HG02588 (cell line): ENCODE measurements around the gene AFP.

Source experiments
- ATAC-seq: cut with Tn5 transposase; IDR thresholded peaks from one replicate; pipeline ENCODE4 v1.9.1; 2021; ENCODE audit warnings: mild to moderate bottlenecking, moderate library complexity; ENCODE audit not compliant: unreplicated experiment

Gene AFP

GRCh38 chr4:73436674-73437557 is 895 bp downstream of the AFP start:
- ATAC-seq: no peak

GRCh38 chr4:73437558-73437956 is 1.5 kb downstream of the AFP start:
- ATAC-seq: no peak

- no peak for ATAC-seq
These were observed 2.0 kb downstream of the AFP start for GRCh38 chr4:73438048-73438447.

DNA sequence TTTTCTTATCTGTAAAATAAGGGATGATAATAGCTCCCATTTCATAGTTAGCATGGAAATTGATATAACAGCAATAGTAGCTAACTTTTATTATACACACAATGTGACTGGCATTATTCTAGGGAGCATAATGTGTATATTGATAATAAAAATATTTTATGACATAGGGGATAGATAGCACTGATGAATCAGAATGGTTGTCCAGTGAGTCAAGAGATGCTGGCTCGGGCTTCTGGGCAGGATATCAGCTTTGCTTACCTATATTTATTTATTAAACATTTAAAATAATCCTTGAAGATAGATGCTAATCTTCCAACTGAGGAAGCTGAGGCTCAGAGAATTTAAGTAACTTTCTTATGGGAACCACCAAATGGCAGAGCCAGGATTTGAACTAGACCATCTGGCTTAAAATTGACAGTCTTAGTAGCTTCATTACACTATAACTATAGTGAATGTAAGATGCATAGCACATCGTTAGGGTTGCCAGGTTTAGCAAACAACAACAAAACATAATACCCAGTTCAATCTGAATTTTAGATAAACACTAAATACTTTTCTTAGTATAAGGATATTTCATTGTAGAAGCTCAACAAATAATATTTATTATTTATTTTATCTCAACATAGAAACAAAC is 2.7 kb downstream of the AFP start:
- ATAC-seq: no peak

- ATAC-seq: no peak
These were observed 3.4 kb downstream of the AFP start for GRCh38 chr4:73439445-73439844.

DNA sequence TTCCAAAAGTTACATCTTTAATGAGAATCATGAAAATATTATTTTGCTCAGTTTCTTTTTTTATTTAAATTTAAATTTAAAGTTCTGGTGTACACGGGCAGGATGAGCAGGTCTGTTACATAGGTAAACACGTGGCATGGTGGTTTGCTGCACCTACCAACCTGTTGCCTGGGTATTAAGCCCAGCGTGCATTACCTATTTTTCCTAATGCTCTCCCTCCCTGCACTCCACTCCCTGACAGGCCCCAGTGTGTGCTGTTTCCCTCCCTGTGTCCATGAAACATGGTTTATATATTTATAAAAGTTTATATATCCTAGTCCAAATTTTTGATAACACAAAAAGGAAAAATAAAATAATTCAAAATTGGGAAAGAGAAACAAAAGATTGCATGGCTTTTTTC is 4.0 kb downstream of the AFP start:
- no peak for ATAC-seq

DNA sequence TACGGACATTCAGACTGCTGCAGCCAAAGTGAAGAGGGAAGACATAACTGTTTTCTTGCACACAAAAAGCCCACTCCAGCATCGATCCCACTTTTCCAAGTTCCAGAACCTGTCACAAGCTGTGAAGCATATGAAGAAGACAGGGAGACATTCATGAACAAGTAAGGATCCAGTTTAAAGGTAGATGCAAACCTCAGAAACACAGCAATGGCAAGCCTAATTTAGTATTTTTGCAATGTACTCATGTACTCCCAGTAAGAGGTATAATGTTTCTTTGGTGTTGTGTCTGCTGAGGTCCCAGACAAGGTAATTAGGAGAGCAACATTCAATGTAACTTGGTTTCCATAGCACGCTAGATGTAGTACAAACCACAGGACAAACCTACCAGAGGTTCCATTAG is 4.6 kb downstream of the AFP start:
- no peak for ATAC-seq

GRCh38 chr4:73442275-73442674 is 6.3 kb downstream of the AFP start:
- ATAC-seq: no peak

- ATAC-seq: no peak
These were observed 7.2 kb downstream of the AFP start for GRCh38 chr4:73443224-73443623.

GRCh38 chr4:73445383-73446335 is 9.6 kb downstream of the AFP start:
- no peak for ATAC-seq

DNA sequence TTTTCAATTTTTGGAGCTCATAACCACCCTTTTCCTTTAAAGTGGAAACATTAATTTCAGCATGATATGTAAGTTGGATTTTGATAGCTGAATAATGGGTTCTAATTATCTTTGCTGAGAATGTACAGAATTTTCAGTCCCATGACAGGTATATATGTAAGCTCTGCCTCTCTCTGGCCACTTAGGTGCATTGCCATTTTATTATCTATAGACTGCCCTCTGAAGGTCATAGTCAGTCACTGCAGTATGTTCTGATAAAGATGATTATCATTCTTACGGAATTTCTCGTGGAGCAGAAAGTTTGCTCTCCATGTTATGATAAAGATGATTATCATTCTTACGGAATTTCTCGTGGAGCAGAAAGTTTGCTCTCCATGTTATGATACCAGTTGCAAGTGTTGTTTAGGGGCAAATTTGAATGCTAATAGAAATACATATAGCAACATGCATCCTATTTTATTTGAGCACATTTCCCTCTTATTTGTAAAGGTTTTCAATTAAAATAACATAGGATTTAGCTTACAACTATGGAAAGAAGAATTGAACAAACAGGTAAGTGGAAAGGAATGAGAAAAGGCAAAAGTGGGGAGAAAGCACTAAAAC is 10.4 kb downstream of the AFP start:
- ATAC-seq: peak; percentile 99

- no peak for ATAC-seq
These were observed 11.7 kb downstream of the AFP start for GRCh38 chr4:73447671-73448070.

GRCh38 chr4:73448448-73449203 is 12.6 kb downstream of the AFP start:
- no peak for ATAC-seq

DNA sequence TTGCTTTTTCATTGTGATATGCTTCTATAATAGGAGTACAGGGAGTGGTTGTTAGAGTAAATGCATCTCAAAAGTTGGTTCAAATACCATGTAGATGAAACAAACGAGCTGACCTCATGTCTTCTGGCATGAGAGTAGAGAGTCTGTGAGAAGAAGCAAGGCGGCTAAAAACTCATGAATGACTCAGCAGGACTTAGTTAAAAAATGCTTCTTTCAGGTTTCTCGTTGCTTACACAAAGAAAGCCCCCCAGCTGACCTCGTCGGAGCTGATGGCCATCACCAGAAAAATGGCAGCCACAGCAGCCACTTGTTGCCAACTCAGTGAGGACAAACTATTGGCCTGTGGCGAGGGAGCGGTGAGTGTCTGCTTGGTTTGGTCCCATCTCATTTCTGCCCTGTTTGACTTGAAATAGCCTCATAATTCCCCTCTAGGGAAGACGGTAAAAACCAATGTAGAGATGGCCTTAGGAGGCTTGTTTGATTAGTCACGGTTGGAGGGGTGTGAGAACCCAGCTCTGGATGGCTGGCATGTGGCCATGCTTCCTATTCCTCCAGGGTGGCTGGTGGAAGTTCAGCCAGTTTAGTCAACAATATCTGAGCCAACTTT is 14.5 kb downstream of the AFP start:
- ATAC-seq: no peak

GRCh38 chr4:73451404-73451803 is 15.4 kb downstream of the AFP start:
- ATAC-seq: no peak

DNA sequence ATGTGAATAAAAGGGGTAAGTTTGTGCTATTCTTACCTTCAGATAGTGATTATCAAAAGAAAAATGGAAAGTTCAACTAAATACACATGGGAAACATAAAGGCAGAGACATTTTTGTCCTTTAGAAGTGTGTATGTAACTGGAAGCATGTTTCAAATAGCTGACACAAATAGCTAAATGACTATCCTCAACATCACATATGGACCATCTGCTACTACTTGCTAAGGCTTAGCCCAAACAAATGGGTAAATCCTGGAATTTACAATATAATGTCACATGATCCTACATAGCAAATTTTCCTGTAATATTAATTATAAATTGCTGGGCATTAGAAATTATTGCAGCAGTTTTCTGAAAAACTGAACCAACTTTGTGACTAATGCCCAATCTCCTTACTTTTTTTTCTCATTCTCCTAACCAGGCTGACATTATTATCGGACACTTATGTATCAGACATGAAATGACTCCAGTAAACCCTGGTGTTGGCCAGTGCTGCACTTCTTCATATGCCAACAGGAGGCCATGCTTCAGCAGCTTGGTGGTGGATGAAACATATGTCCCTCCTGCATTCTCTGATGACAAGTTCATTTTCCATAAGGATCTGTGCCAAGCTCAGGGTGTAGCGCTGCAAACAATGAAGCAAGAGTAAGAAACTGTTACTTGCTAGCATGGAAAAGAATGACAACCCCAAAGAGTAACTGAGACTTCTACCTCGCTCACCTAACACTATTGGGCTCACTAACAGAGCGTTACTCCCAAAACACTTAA is 16.1 kb downstream of the AFP start:
- no peak for ATAC-seq

DNA sequence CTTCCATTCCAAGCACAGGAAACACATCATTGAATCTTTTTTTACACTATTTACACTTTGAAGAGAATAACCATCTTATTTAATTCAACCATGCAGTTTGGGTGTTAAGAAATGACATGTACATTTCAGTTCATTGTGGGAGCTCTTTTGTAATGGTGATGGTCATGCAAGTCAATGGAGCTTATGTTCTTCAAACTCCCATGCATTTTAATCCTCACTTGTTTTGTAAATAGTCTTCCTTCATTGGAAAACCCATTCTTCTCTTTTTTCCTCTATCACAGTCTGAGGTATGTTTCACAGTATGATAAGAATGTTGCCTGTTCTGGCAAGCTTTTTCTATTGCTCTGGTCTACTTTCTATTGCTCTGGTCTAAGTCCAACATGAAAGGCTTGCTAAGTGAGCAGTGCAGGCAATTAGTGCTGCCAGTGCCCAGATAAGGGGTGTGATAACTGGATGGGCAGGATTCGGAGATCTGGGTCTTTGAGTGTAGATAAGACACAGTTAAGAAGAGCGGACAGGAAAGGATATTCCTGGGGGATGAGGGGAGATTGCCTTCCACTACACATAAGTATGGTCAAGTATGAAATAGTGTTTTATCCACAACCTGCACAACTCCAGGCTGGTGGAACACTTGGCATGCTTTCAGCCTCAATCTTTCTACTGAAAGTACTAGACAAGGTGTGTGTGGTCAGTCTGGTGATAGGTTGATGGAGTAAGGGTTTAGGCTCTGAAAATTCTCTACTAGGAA is 17.1 kb downstream of the AFP start:
- ATAC-seq: no peak

- no peak for ATAC-seq
These were observed 17.6 kb downstream of the AFP start for GRCh38 chr4:73453701-73454005.

GRCh38 chr4:73454920-73455319 is 18.9 kb downstream of the AFP start:
- no peak for ATAC-seq
